Neuron (in vitro differentiated cells): ENCODE results near the gene ADAMTS2.

ENCODE experiments used
- H2AFZ ChIP-seq: one replicate; pipeline ENCODE4 v1.6.1; 2013; ENCODE audit warnings: low read depth, mild to moderate bottlenecking, inconsistent platforms, low read length, moderate library complexity
- H3K27me3 ChIP-seq: one replicate; pipeline ENCODE4 v1.6.1; 2013; ENCODE audit warnings: low read length; ENCODE audit not compliant: insufficient read depth
- H3K36me3 ChIP-seq: one replicate; pipeline ENCODE4 v1.6.1; 2013; ENCODE audit warnings: low read length; ENCODE audit not compliant: insufficient read depth
- H3K4me1 ChIP-seq: one replicate; pipeline ENCODE4 v1.6.1; 2013; ENCODE audit warnings: low read length; ENCODE audit not compliant: insufficient read depth
- H3K4me3 ChIP-seq: 2 replicates; pipeline ENCODE4 v1.5.1; 2013; ENCODE audit warnings: mild to moderate bottlenecking, low read length, moderate library complexity
- H3K9me3 ChIP-seq: one replicate; pipeline ENCODE4 v1.6.1; 2013; ENCODE audit warnings: low read length

The ADAMTS2 gene

GRCh38 chr5:179128041-179128365 lies 217.3 kb downstream of the ADAMTS2 start:
- no peak overlapping the region for H2AFZ ChIP-seq
- no peaks in the 10 kb centered on the region for H3K27me3 ChIP-seq
- no peaks in the 10 kb centered on the region for H3K36me3 ChIP-seq
- H3K4me1 ChIP-seq: no peaks in the 10 kb centered on the region
- peaks cover 13% of the 10 kb centered on the region for H3K9me3 ChIP-seq
- H3K4me3 ChIP-seq: no peak overlapping the region

GRCh38 chr5:179127136-179128040 lies 217.9 kb downstream of the ADAMTS2 start:
- Histone ChIP-seq H3K36me3 (no peaks in the 10 kb centered on the region), H3K27me3 (no peaks in the 10 kb centered on the region), H3K9me3 (peaks cover 11% of the 10 kb centered on the region), H2AFZ (no peak overlapping the region), H3K4me1 (no peaks in the 10 kb centered on the region), H3K4me3 (no peak overlapping the region)

GRCh38 chr5:179126506-179126991 lies 218.7 kb downstream of the ADAMTS2 start:
- Histone ChIP-seq H3K9me3 (peaks cover 14% of the 10 kb centered on the region), H2AFZ (no peak overlapping the region), H3K36me3 (no peaks in the 10 kb centered on the region), H3K4me1 (no peaks in the 10 kb centered on the region), H3K27me3 (no peaks in the 10 kb centered on the region), H3K4me3 (no peak overlapping the region)

- no peak overlapping the region for H2AFZ ChIP-seq
- no peaks in the 10 kb centered on the region for H3K36me3 ChIP-seq
Observed at GRCh38 chr5:179125789-179126505, 219.3 kb downstream of the ADAMTS2 start.

GRCh38 chr5:179124853-179125788 lies 220.1 kb downstream of the ADAMTS2 start:
- Histone ChIP-seq H2AFZ (no peak overlapping the region), H3K4me3 (no peak overlapping the region), H3K9me3 (peaks cover 18% of the 10 kb centered on the region), H3K4me1 (no peaks in the 10 kb centered on the region), H3K36me3 (no peaks in the 10 kb centered on the region), H3K27me3 (no peaks in the 10 kb centered on the region)

More at GRCh38 chr5:179125789-179126505, 219.3 kb downstream of the ADAMTS2 start:
- Histone ChIP-seq H3K9me3 (peaks cover 14% of the 10 kb centered on the region), H3K4me3 (no peak overlapping the region), H3K27me3 (no peaks in the 10 kb centered on the region), H3K4me1 (no peaks in the 10 kb centered on the region)

- H3K36me3 ChIP-seq: no peaks in the 10 kb centered on the region
- H3K4me3 ChIP-seq: no peak overlapping the region
- H3K9me3 ChIP-seq: peaks cover 18% of the 10 kb centered on the region
- no peak overlapping the region for H2AFZ ChIP-seq
- H3K4me1 ChIP-seq: no peaks in the 10 kb centered on the region
- no peaks in the 10 kb centered on the region for H3K27me3 ChIP-seq
Observed at GRCh38 chr5:179124273-179124852, 220.9 kb downstream of the ADAMTS2 start.

- Histone ChIP-seq H3K4me1 (no peaks in the 10 kb centered on the region), H3K27me3 (no peaks in the 10 kb centered on the region), H3K4me3 (no peak overlapping the region), H3K9me3 (peaks cover 18% of the 10 kb centered on the region), H2AFZ (no peak overlapping the region), H3K36me3 (no peaks in the 10 kb centered on the region)
Observed at GRCh38 chr5:179123491-179124272, 221.6 kb downstream of the ADAMTS2 start.

- Histone ChIP-seq H3K4me3 (no peak overlapping the region), H3K27me3 (no peaks in the 10 kb centered on the region), H3K4me1 (no peaks in the 10 kb centered on the region), H2AFZ (no peak overlapping the region), H3K36me3 (no peaks in the 10 kb centered on the region), H3K9me3 (peaks cover 18% of the 10 kb centered on the region)
Observed at GRCh38 chr5:179123109-179123426, 222.2 kb downstream of the ADAMTS2 start.

GRCh38 chr5:179122411-179123108 lies 222.7 kb downstream of the ADAMTS2 start:
- no peaks in the 10 kb centered on the region for H3K4me1 ChIP-seq
- no peak overlapping the region for H3K4me3 ChIP-seq
- H2AFZ ChIP-seq: no peak overlapping the region
- no peaks in the 10 kb centered on the region for H3K27me3 ChIP-seq
- H3K9me3 ChIP-seq: peaks cover 18% of the 10 kb centered on the region
- no peaks in the 10 kb centered on the region for H3K36me3 ChIP-seq

- H3K27me3 ChIP-seq: no peaks in the 10 kb centered on the region
- no peaks in the 10 kb centered on the region for H3K36me3 ChIP-seq
- no peaks in the 10 kb centered on the region for H3K4me1 ChIP-seq
- no peak overlapping the region for H3K4me3 ChIP-seq
- H2AFZ ChIP-seq: no peak overlapping the region
- peaks cover 18% of the 10 kb centered on the region for H3K9me3 ChIP-seq
Observed at GRCh38 chr5:179121667-179122111, 223.6 kb downstream of the ADAMTS2 start.

GRCh38 chr5:179120951-179121666 lies 224.2 kb downstream of the ADAMTS2 start:
- H3K4me1 ChIP-seq: no peaks in the 10 kb centered on the region
- peaks cover 18% of the 10 kb centered on the region for H3K9me3 ChIP-seq
- no peak overlapping the region for H3K4me3 ChIP-seq
- H2AFZ ChIP-seq: no peak overlapping the region
- no peaks in the 10 kb centered on the region for H3K27me3 ChIP-seq
- no peaks in the 10 kb centered on the region for H3K36me3 ChIP-seq
